Right renal pelvis (tissue), 4 donors: ENCODE measurements around the gene CDK17. TPM values are rescaled to one million over a fixed set of nuclear protein-coding genes. Genes with fewer than 3 reads are reported as not detected.

ENCODE experiments used
- DNase-seq, 4 donors: peaks; one replicate each; pipeline ENCODE4 v3.0.0-alpha.2; 2013; ENCODE audit warnings: low read depth in 4 of 4, low spot score in 3 of 4, missing footprints in 1 of 4
- polyA plus RNA-seq, 4 donors: library from polyadenylated mRNA; unstranded; fragments of 120-200 nt; gene quantifications; one replicate each; pipeline ENCODE4 v1.2.1, GENCODE V29; 2013; ENCODE audit not compliant: insufficient read length in 4 of 4

The CDK17 gene
- polyA plus RNA-seq, 4 donors = 33.3 to 41.2 (median 40.3) TPM

GRCh38 chr12:96285158-96285557 lies 115.1 kb downstream of the CDK17 start:
- DNase-seq = no peak

- DNase-seq = no peak
These were observed 125.9 kb downstream of the CDK17 start for GRCh38 chr12:96274331-96274730.

GRCh38 chr12:96271469-96272199 lies 128.6 kb downstream of the CDK17 start:
- DNase-seq = no peak

GRCh38 chr12:96266238-96266637 lies 134.0 kb downstream of the CDK17 start:
- no peak for DNase-seq

GRCh38 chr12:96265836-96266235 lies 134.4 kb downstream of the CDK17 start:
- DNase-seq = no peak

- no peak for DNase-seq
These were observed 134.8 kb downstream of the CDK17 start for GRCh38 chr12:96265400-96265799.

- DNase-seq = no peak
These were observed 136.8 kb downstream of the CDK17 start for GRCh38 chr12:96263449-96263902.

- DNase-seq = no peak
These were observed 138.7 kb downstream of the CDK17 start for GRCh38 chr12:96261557-96261956.

- no peak for DNase-seq
These were observed 139.6 kb downstream of the CDK17 start for GRCh38 chr12:96260644-96261043.

- DNase-seq = no peak
These were observed 140.0 kb downstream of the CDK17 start for GRCh38 chr12:96260231-96260630.

GRCh38 chr12:96258104-96258961 lies 141.9 kb downstream of the CDK17 start:
- DNase-seq = no peak

- DNase-seq = no peak
These were observed 142.6 kb downstream of the CDK17 start for GRCh38 chr12:96257550-96258103.

- no peak for DNase-seq
These were observed 143.4 kb downstream of the CDK17 start for GRCh38 chr12:96256672-96257361.

GRCh38 chr12:96255077-96255476 lies 145.2 kb downstream of the CDK17 start:
- DNase-seq = peak in 1 of 4 donors; percentile 12

- DNase-seq = no peak
These were observed 150.0 kb downstream of the CDK17 start for GRCh38 chr12:96250119-96250685.

GRCh38 chr12:96249196-96250118 lies 150.8 kb downstream of the CDK17 start:
- peak in 3 of 4 donors; percentile 30 to 40 (median 40) for DNase-seq

GRCh38 chr12:96248136-96248931 lies 151.9 kb downstream of the CDK17 start:
- DNase-seq = no peak

GRCh38 chr12:96247563-96247962 lies 152.7 kb downstream of the CDK17 start:
- no peak for DNase-seq
